GM12878 (cell line): ENCODE results near the gene AHCY.

Experiments
- CTCF ChIP-seq, 3 experiments: IDR thresholded peaks in 2 of 3; conservative IDR thresholded peaks in 1 of 3; 2 replicates each; pipeline ENCODE4 v1.5.1; 2011; ENCODE audit warnings: low read depth in 3 of 3, low read length in 3 of 3, mild to moderate bottlenecking in 3 of 3, control low read depth in 2 of 3, moderate library complexity in 2 of 3, inconsistent platforms in 1 of 3, mixed read lengths in 1 of 3; ENCODE audit not compliant: control insufficient read depth in 2 of 3, insufficient read depth in 1 of 3; ENCODE audit errors: extremely low read depth in 1 of 3
- EZH2 ChIP-seq: IDR thresholded peaks from 2 replicates; pipeline ENCODE4 v1.6.1; 2012; ENCODE audit warnings: low read depth, mild to moderate bottlenecking, control low read depth, inconsistent platforms, low read length, borderline replicate concordance; ENCODE audit not compliant: control insufficient read depth
- NBN ChIP-seq: fragments of 450-650 bp; IDR thresholded peaks from 2 replicates; pipeline ENCODE4 v1.6.1; 2016
- POLR2AphosphoS5 ChIP-seq: IDR thresholded peaks from 2 replicates; pipeline ENCODE4 v1.6.1; 2011; ENCODE audit warnings: mild to moderate bottlenecking, low read length, inconsistent platforms
- ZBTB33 ChIP-seq: fragments of 450-650 bp; IDR thresholded peaks from 2 replicates; pipeline ENCODE4 v1.6.1; 2017; ENCODE audit warnings: mild to moderate bottlenecking

- TF ChIP-seq POLR2AphosphoS5 (no peak), ZBTB33 (no peak), NBN (no peak), CTCF (IDR thresholded peaks at IDR 0.05 in 2 of 3, conservative IDR thresholded peaks at IDR 0.05 in 1 of 3; ENCODE audit: control insufficient read depth in 2 of 3, extremely low read depth in 1 of 3, insufficient read depth in 1 of 3, low read depth in 3 of 3, low read length in 3 of 3) (no peak), EZH2 (no peak)
These were observed 42.8 kb downstream of the AHCY start for GRCh38 chr20:34260208-34260942.
